Measurements from ENCODE around the gene MTAP.

- TF ChIP-seq CTCF (IDR thresholded peaks at IDR 0.05; ENCODE audit: insufficient read depth, low read length) (no peak), POLR2AphosphoS5 (IDR thresholded peaks at IDR 0.05; ENCODE audit: low read depth) (no peak), GABPA (IDR thresholded peaks at IDR 0.05; ENCODE audit: low read depth) (no peak)
- TF ChIP-seq, protein P1, sequence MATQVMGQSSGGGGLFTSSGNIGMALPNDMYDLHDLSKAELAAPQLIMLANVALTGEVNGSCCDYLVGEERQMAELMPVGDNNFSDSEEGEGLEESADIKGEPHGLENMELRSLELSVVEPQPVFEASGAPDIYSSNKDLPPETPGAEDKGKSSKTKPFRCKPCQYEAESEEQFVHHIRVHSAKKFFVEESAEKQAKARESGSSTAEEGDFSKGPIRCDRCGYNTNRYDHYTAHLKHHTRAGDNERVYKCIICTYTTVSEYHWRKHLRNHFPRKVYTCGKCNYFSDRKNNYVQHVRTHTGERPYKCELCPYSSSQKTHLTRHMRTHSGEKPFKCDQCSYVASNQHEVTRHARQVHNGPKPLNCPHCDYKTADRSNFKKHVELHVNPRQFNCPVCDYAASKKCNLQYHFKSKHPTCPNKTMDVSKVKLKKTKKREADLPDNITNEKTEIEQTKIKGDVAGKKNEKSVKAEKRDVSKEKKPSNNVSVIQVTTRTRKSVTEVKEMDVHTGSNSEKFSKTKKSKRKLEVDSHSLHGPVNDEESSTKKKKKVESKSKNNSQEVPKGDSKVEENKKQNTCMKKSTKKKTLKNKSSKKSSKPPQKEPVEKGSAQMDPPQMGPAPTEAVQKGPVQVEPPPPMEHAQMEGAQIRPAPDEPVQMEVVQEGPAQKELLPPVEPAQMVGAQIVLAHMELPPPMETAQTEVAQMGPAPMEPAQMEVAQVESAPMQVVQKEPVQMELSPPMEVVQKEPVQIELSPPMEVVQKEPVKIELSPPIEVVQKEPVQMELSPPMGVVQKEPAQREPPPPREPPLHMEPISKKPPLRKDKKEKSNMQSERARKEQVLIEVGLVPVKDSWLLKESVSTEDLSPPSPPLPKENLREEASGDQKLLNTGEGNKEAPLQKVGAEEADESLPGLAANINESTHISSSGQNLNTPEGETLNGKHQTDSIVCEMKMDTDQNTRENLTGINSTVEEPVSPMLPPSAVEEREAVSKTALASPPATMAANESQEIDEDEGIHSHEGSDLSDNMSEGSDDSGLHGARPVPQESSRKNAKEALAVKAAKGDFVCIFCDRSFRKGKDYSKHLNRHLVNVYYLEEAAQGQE (IDR thresholded peaks at IDR 0.05; ENCODE audit: insufficient replicate concordance, low read depth): no peak
These were observed 36.3 kb upstream of the MTAP start for GRCh38 chr9:21766096-21766495.

Measured in HL-60 (cell line).